Measurements from ENCODE around the gene TRUB1.
"Not testable (repeated sequence)": the region's sequence is repeated elsewhere in the genome, so short reads cannot be mapped to it uniquely, and the experiment has no call there.

The TRUB1 gene

DNA sequence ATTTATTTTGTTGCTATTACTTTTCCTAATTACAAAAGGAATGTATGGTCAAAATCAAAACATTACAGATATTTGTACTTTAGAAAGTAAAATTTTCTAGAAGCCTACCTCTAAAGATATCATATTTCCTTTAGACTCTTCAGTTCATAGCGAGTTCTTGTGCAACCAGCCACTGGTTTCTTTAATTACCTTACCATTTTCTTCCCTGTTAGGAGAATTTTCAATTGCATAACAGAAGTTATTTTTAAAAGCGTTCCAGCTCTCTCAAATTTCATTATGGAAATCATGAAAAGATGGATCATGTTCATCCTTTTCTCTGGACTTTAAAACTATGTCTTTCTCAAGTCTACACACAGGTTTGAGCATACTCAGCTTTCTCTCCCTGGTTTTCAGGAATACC lies 5.0 kb upstream of the TRUB1 start:
- H3K27ac ChIP-seq (ENCODE audit: low read depth, low read length): no peak overlapping the region
- no peak overlapping the region for H3K4me2 ChIP-seq (ENCODE audit: low read length)
- H4K20me1 ChIP-seq (ENCODE audit: control insufficient read depth, insufficient read depth, low read depth, low read length): no peaks in the 10 kb centered on the region
- H3K4me3 ChIP-seq (ENCODE audit: low read length): no peak overlapping the region
- H3K4me1 ChIP-seq (ENCODE audit: control insufficient read depth, low read length): peaks cover 2% of the 10 kb centered on the region; the same call in 1 of the 2 replicates
- no peak for TF ChIP-seq EZH2phosphoT487 (IDR thresholded peaks at IDR 0.05; ENCODE audit: borderline replicate concordance, low read length)
- TF ChIP-seq, protein P1, sequence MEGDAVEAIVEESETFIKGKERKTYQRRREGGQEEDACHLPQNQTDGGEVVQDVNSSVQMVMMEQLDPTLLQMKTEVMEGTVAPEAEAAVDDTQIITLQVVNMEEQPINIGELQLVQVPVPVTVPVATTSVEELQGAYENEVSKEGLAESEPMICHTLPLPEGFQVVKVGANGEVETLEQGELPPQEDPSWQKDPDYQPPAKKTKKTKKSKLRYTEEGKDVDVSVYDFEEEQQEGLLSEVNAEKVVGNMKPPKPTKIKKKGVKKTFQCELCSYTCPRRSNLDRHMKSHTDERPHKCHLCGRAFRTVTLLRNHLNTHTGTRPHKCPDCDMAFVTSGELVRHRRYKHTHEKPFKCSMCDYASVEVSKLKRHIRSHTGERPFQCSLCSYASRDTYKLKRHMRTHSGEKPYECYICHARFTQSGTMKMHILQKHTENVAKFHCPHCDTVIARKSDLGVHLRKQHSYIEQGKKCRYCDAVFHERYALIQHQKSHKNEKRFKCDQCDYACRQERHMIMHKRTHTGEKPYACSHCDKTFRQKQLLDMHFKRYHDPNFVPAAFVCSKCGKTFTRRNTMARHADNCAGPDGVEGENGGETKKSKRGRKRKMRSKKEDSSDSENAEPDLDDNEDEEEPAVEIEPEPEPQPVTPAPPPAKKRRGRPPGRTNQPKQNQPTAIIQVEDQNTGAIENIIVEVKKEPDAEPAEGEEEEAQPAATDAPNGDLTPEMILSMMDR (IDR thresholded peaks at IDR 0.05; ENCODE audit: low read depth, low read length, poor library complexity, severe bottlenecking): no peak
- no peaks in the 10 kb centered on the region for H3K27me3 ChIP-seq (ENCODE audit: control insufficient read depth, low read length)
- no peaks in the 10 kb centered on the region for H3K36me3 ChIP-seq (ENCODE audit: control insufficient read depth, low read length)
- H3K9me2 ChIP-seq (replicated peaks; ENCODE audit: control insufficient read depth, low read length): no peaks in the 10 kb centered on the region; the same call in 1 of the 2 replicates
- no peaks in the 10 kb centered on the region; the same call in 1 of the 2 replicates for H3K9me3 ChIP-seq (ENCODE audit: control insufficient read depth, insufficient read depth, low read length)
- H3F3A ChIP-seq (ENCODE audit: control insufficient read depth, insufficient read depth): no peaks in the 10 kb centered on the region
- H3K79me2 ChIP-seq (ENCODE audit: control insufficient read depth, low read length): no peaks in the 10 kb centered on the region; the same call in 1 of the 2 replicates

- Histone ChIP-seq H3K4me2 (ENCODE audit: low read length) (no peak overlapping the region), H4K20me1 (ENCODE audit: control insufficient read depth, insufficient read depth, low read depth, low read length) (no peaks in the 10 kb centered on the region), H3K9me2 (replicated peaks; ENCODE audit: control insufficient read depth, low read length) (no peaks in the 10 kb centered on the region; the same call in 1 of the 2 replicates), H3K79me2 (ENCODE audit: control insufficient read depth, low read length) (peaks cover 6% of the 10 kb centered on the region), H3K4me1 (ENCODE audit: control insufficient read depth, low read length) (peaks cover 2% of the 10 kb centered on the region; the same call in 1 of the 2 replicates), H3K4me3 (ENCODE audit: low read length) (no peak overlapping the region), H3F3A (ENCODE audit: control insufficient read depth, insufficient read depth) (no peaks in the 10 kb centered on the region), H3K27ac (ENCODE audit: low read depth, low read length) (no peak overlapping the region), H3K36me3 (ENCODE audit: control insufficient read depth, low read length) (peaks cover 5% of the 10 kb centered on the region), H3K27me3 (ENCODE audit: control insufficient read depth, low read length) (no peaks in the 10 kb centered on the region), H3K9me3 (ENCODE audit: control insufficient read depth, insufficient read depth, low read length) (no peaks in the 10 kb centered on the region; the same call in 1 of the 2 replicates)
- no peak for TF ChIP-seq EZH2phosphoT487 (IDR thresholded peaks at IDR 0.05; ENCODE audit: borderline replicate concordance, low read length)
- TF ChIP-seq, protein P1 (IDR thresholded peaks at IDR 0.05; ENCODE audit: low read depth, low read length, poor library complexity, severe bottlenecking): no peak
Measured at GRCh38 chr10:114933588-114933987, 4.4 kb upstream of the TRUB1 start.

GRCh38 chr10:114933995-114934394 lies 4.0 kb upstream of the TRUB1 start:
- H3K27ac ChIP-seq (ENCODE audit: low read depth, low read length); H3K9me2 ChIP-seq (replicated peaks; ENCODE audit: control insufficient read depth, low read length); H3K27me3 ChIP-seq (ENCODE audit: control insufficient read depth, low read length); H3K4me1 ChIP-seq (ENCODE audit: control insufficient read depth, low read length); H3K36me3 ChIP-seq (ENCODE audit: control insufficient read depth, low read length); H3F3A ChIP-seq (ENCODE audit: control insufficient read depth, insufficient read depth); H3K9me3 ChIP-seq (ENCODE audit: control insufficient read depth, insufficient read depth, low read length); H4K20me1 ChIP-seq (ENCODE audit: control insufficient read depth, insufficient read depth, low read depth, low read length); H3K4me3 ChIP-seq (ENCODE audit: low read length); H3K4me2 ChIP-seq (ENCODE audit: low read length): not testable (repeated sequence)
- peaks cover 10% of the 10 kb centered on the region for H3K79me2 ChIP-seq (ENCODE audit: control insufficient read depth, low read length)

GRCh38 chr10:114938856-114939193 lies 830 bp downstream of the TRUB1 start:
- H3K27me3 ChIP-seq (ENCODE audit: control insufficient read depth, low read length): no peaks in the 10 kb centered on the region
- peaks cover 35% of the 10 kb centered on the region for H3K79me2 ChIP-seq (ENCODE audit: control insufficient read depth, low read length)
- peaks cover 34% of the 10 kb centered on the region for H3K36me3 ChIP-seq (ENCODE audit: control insufficient read depth, low read length)
- H3K9me3 ChIP-seq (ENCODE audit: control insufficient read depth, insufficient read depth, low read length): no peaks in the 10 kb centered on the region
- TF ChIP-seq, protein P1 (IDR thresholded peaks at IDR 0.05; ENCODE audit: low read depth, low read length, poor library complexity, severe bottlenecking): no peak
- TF ChIP-seq EZH2phosphoT487 (IDR thresholded peaks at IDR 0.05; ENCODE audit: borderline replicate concordance, low read length): no peak
- no peaks in the 10 kb centered on the region for H4K20me1 ChIP-seq (ENCODE audit: control insufficient read depth, insufficient read depth, low read depth, low read length)
- peaks cover 14% of the 10 kb centered on the region for H3K4me1 ChIP-seq (ENCODE audit: control insufficient read depth, low read length)
- peak overlapping the region; percentile 92 for H3K4me2 ChIP-seq (ENCODE audit: low read length)
- no peak overlapping the region for H3K27ac ChIP-seq (ENCODE audit: low read depth, low read length)
- peak overlapping the region; percentile 97 for H3K4me3 ChIP-seq (ENCODE audit: low read length)
- no peaks in the 10 kb centered on the region for H3F3A ChIP-seq (ENCODE audit: control insufficient read depth, insufficient read depth)
- H3K9me2 ChIP-seq (replicated peaks; ENCODE audit: control insufficient read depth, low read length): no peaks in the 10 kb centered on the region; the same call in 1 of the 2 replicates
